ENCODE data around the gene ADGRD2. TPM values are rescaled to one million over a fixed set of nuclear protein-coding genes. Genes with fewer than 3 reads are reported as not detected.

The ADGRD2 gene
- polyA plus RNA-seq (2012; ENCODE audit: insufficient read length, low read depth): not detected

- TF ChIP-seq TAF1 (IDR thresholded peaks at IDR 0.05; ENCODE audit: borderline replicate concordance, insufficient read depth, low read length): no peak
- no peak for TF ChIP-seq FOXP2 (optimal IDR thresholded peaks at IDR 0.05; ENCODE audit: borderline replicate concordance, extremely low read depth, extremely low read length, insufficient read depth)
- no peak for TF ChIP-seq REST (IDR thresholded peaks at IDR 0.05; ENCODE audit: insufficient read depth in 1 of 2, low read depth in 2 of 2, low read length in 2 of 2)
- no peak for TF ChIP-seq POLR2AphosphoS5 (IDR thresholded peaks at IDR 0.05; ENCODE audit: low read depth, low read length)
- TF ChIP-seq SIN3A (IDR thresholded peaks at IDR 0.05; ENCODE audit: borderline replicate concordance, insufficient read depth, low read length): no peak
Measured at GRCh38 chr9:124450241-124450924, at the start of gene ADGRD2. Gene ADGRD2, plus strand, starts transcription at chr9:124450451. Its CDS starts 1,216 bp downstream, at chr9:124451667.

GRCh38 chr9:124403246-124403645, 47.0 kb upstream of the ADGRD2 start:
- TF ChIP-seq REST (IDR thresholded peaks at IDR 0.05; ENCODE audit: insufficient read depth in 1 of 2, low read depth in 2 of 2, low read length in 2 of 2): no peak
- TF ChIP-seq SIN3A (IDR thresholded peaks at IDR 0.05; ENCODE audit: borderline replicate concordance, insufficient read depth, low read length): no peak
- no peak for TF ChIP-seq POLR2AphosphoS5 (IDR thresholded peaks at IDR 0.05; ENCODE audit: low read depth, low read length)
- TF ChIP-seq TAF1 (IDR thresholded peaks at IDR 0.05; ENCODE audit: borderline replicate concordance, insufficient read depth, low read length): no peak
- TF ChIP-seq FOXP2 (optimal IDR thresholded peaks at IDR 0.05; ENCODE audit: borderline replicate concordance, extremely low read depth, extremely low read length, insufficient read depth): no peak

GRCh38 chr9:124409410-124409809, 40.8 kb upstream of the ADGRD2 start:
- no peak for TF ChIP-seq POLR2AphosphoS5 (IDR thresholded peaks at IDR 0.05; ENCODE audit: low read depth, low read length)
- TF ChIP-seq TAF1 (IDR thresholded peaks at IDR 0.05; ENCODE audit: borderline replicate concordance, insufficient read depth, low read length): no peak
- TF ChIP-seq FOXP2 (optimal IDR thresholded peaks at IDR 0.05; ENCODE audit: borderline replicate concordance, extremely low read depth, extremely low read length, insufficient read depth): no peak
- TF ChIP-seq SIN3A (IDR thresholded peaks at IDR 0.05; ENCODE audit: borderline replicate concordance, insufficient read depth, low read length): no peak

GRCh38 chr9:124410321-124410913, 39.8 kb upstream of the ADGRD2 start:
- TF ChIP-seq SIN3A (IDR thresholded peaks at IDR 0.05; ENCODE audit: borderline replicate concordance, insufficient read depth, low read length) (no peak), REST (IDR thresholded peaks at IDR 0.05; ENCODE audit: insufficient read depth in 1 of 2, low read depth in 2 of 2, low read length in 2 of 2) (no peak)

GRCh38 chr9:124411514-124412227, 38.6 kb upstream of the ADGRD2 start:
- TF ChIP-seq TAF1 (IDR thresholded peaks at IDR 0.05; ENCODE audit: borderline replicate concordance, insufficient read depth, low read length) (no peak), REST (IDR thresholded peaks at IDR 0.05; ENCODE audit: insufficient read depth in 1 of 2, low read depth in 2 of 2, low read length in 2 of 2) (no peak), SIN3A (IDR thresholded peaks at IDR 0.05; ENCODE audit: borderline replicate concordance, insufficient read depth, low read length) (no peak), FOXP2 (optimal IDR thresholded peaks at IDR 0.05; ENCODE audit: borderline replicate concordance, extremely low read depth, extremely low read length, insufficient read depth) (no peak), POLR2AphosphoS5 (IDR thresholded peaks at IDR 0.05; ENCODE audit: low read depth, low read length) (no peak)

All from PFSK-1 (cell line).